Activated CD8-positive, alpha-beta memory T cell treated with anti-CD3 and anti-CD28 coated beads, Interleukin-2, amount 50 U/mL, for 48 hours (primary cell): ENCODE measurements around the gene HEATR5B.
"Not testable (repeated sequence)": the region's sequence is repeated elsewhere in the genome, so short reads cannot be mapped to it uniquely, and the experiment has no call there.

Source experiments
- DNase-seq: peaks from one replicate; pipeline ENCODE4 v3.0.0-alpha.2; 2020

Gene HEATR5B

GRCh38 chr2:36976065-36976464 lies 108.1 kb downstream of the HEATR5B start:
- no peak for DNase-seq

- no peak for DNase-seq
Measured at GRCh38 chr2:36975306-36975705, 108.9 kb downstream of the HEATR5B start.

GRCh38 chr2:36973320-36973719 lies 110.9 kb downstream of the HEATR5B start:
- no peak for DNase-seq

GRCh38 chr2:36971990-36972389 lies 112.2 kb downstream of the HEATR5B start:
- DNase-seq = no peak

GRCh38 chr2:36967236-36967876 lies 116.8 kb downstream of the HEATR5B start:
- DNase-seq = no peak

- peak; percentile 97 for DNase-seq
Measured at GRCh38 chr2:36966370-36967235, 117.6 kb downstream of the HEATR5B start, which contains the start of gene STRN. STRN (minus strand) TSS chr2:36966536; CDS start chr2:36966463, 73 bp downstream.

- DNase-seq = peak; percentile 68
Measured at GRCh38 chr2:36965751-36966369, 118.3 kb downstream of the HEATR5B start.

- DNase-seq = no peak
Measured at GRCh38 chr2:36965206-36965605, 119.0 kb downstream of the HEATR5B start.

GRCh38 chr2:36964496-36965058 lies 119.6 kb downstream of the HEATR5B start:
- DNase-seq = no peak

- DNase-seq = no peak
Measured at GRCh38 chr2:36963734-36964133, 120.4 kb downstream of the HEATR5B start.

GRCh38 chr2:36963106-36963505 lies 121.1 kb downstream of the HEATR5B start:
- no peak for DNase-seq

GRCh38 chr2:36960773-36961172 lies 123.4 kb downstream of the HEATR5B start:
- no peak for DNase-seq

GRCh38 chr2:36960005-36960675 lies 124.0 kb downstream of the HEATR5B start:
- no peak for DNase-seq

- DNase-seq = no peak
Measured at GRCh38 chr2:36954977-36955607, 129.1 kb downstream of the HEATR5B start.

GRCh38 chr2:36952748-36953197 lies 131.4 kb downstream of the HEATR5B start:
- DNase-seq = no peak

- DNase-seq = no peak
Measured at GRCh38 chr2:36951574-36951973, 132.6 kb downstream of the HEATR5B start.

- no peak for DNase-seq
Measured at GRCh38 chr2:36951027-36951518, 133.1 kb downstream of the HEATR5B start.

- no peak for DNase-seq
Measured at GRCh38 chr2:36949845-36950244, 134.3 kb downstream of the HEATR5B start.

GRCh38 chr2:36945240-36945639 lies 138.9 kb downstream of the HEATR5B start:
- not testable (repeated sequence) for DNase-seq

- DNase-seq = no peak
Measured at GRCh38 chr2:36941867-36942266, 142.3 kb downstream of the HEATR5B start.

- not testable (repeated sequence) for DNase-seq
Measured at GRCh38 chr2:36936526-36936925, 147.6 kb downstream of the HEATR5B start.

- DNase-seq = not testable (repeated sequence)
Measured at GRCh38 chr2:36931688-36932087, 152.5 kb downstream of the HEATR5B start.
